GM23338 (cell line): Measurements from ENCODE around the gene XRN1.

Experiments used
- CREB1 ChIP-seq: fragments of 250-450 bp; sonication (Bioruptor Pico); IDR thresholded peaks from 2 replicates; pipeline ENCODE4 v1.5.0; 2020; ENCODE audit warnings: low read depth, mild to moderate bottlenecking, moderate library complexity
- CTCF ChIP-seq, 2 experiments: fragments of 200-600 bp in 1 of 2; sonication (generic) in 1 of 2; conservative IDR thresholded peaks; 2 replicates each; pipeline versions ENCODE4 v1.5.1 to v1.6.1; 2016 to 2017; ENCODE audit warnings: antibody characterized with exemption in 2 of 2, low read depth in 2 of 2, mild to moderate bottlenecking in 2 of 2, moderate library complexity in 1 of 2
- ETS1 ChIP-seq: IDR thresholded peaks from 2 replicates; pipeline ENCODE4 v1.6.1; 2016; ENCODE audit warnings: antibody characterized with exemption
- EZH2 ChIP-seq: fragments of 200-600 bp; sonication (generic); IDR thresholded peaks from one replicate; pipeline ENCODE4 v1.8.0; 2017; ENCODE audit warnings: antibody characterized with exemption, mild to moderate bottlenecking, low read depth; ENCODE audit not compliant: unreplicated experiment
- EZH2phosphoT487 ChIP-seq: fragments of 200-600 bp; sonication (generic); IDR thresholded peaks from one replicate; pipeline ENCODE4 v1.8.1; 2018; ENCODE audit warnings: antibody characterized with exemption; ENCODE audit not compliant: unreplicated experiment
- JUNB ChIP-seq: IDR thresholded peaks from one replicate; pipeline ENCODE4 v1.6.1; 2016; ENCODE audit warnings: antibody characterized with exemption; ENCODE audit not compliant: unreplicated experiment
- NANOG ChIP-seq: IDR thresholded peaks from 2 replicates; pipeline ENCODE4 v1.6.1; 2016; ENCODE audit warnings: antibody characterized with exemption, borderline replicate concordance
- POLR2AphosphoS5 ChIP-seq: IDR thresholded peaks from 2 replicates; pipeline ENCODE4 v1.6.1; 2016; ENCODE audit warnings: antibody characterized with exemption, low read depth
- STAT1 ChIP-seq: IDR thresholded peaks from one replicate; pipeline ENCODE4 v1.6.1; 2016; ENCODE audit warnings: antibody characterized with exemption; ENCODE audit not compliant: unreplicated experiment
- ZNF114 ChIP-seq: fragments of 250-450 bp; sonication (Bioruptor Pico); IDR thresholded peaks from 2 replicates; pipeline ENCODE4 v1.5.0; 2020; ENCODE audit warnings: mild to moderate bottlenecking, moderate library complexity
- ZNF331 ChIP-seq: fragments of 250-450 bp; sonication (Bioruptor Pico); IDR thresholded peaks from 2 replicates; pipeline ENCODE4 v1.5.0; 2020; ENCODE audit warnings: low read depth, mild to moderate bottlenecking, moderate library complexity
- TF ChIP-seq, protein P1 (sequence below): IDR thresholded peaks from one replicate; pipeline ENCODE4 v1.6.1; 2018; ENCODE audit warnings: antibody characterized with exemption; ENCODE audit not compliant: unreplicated experiment

- no peak for TF ChIP-seq CTCF (conservative IDR thresholded peaks at IDR 0.05; ENCODE audit: low read depth in 2 of 2)
- TF ChIP-seq EZH2 = no peak
- TF ChIP-seq POLR2AphosphoS5 = no peak
- no peak for TF ChIP-seq EZH2phosphoT487
- no peak for TF ChIP-seq JUNB
- TF ChIP-seq, protein P1, sequence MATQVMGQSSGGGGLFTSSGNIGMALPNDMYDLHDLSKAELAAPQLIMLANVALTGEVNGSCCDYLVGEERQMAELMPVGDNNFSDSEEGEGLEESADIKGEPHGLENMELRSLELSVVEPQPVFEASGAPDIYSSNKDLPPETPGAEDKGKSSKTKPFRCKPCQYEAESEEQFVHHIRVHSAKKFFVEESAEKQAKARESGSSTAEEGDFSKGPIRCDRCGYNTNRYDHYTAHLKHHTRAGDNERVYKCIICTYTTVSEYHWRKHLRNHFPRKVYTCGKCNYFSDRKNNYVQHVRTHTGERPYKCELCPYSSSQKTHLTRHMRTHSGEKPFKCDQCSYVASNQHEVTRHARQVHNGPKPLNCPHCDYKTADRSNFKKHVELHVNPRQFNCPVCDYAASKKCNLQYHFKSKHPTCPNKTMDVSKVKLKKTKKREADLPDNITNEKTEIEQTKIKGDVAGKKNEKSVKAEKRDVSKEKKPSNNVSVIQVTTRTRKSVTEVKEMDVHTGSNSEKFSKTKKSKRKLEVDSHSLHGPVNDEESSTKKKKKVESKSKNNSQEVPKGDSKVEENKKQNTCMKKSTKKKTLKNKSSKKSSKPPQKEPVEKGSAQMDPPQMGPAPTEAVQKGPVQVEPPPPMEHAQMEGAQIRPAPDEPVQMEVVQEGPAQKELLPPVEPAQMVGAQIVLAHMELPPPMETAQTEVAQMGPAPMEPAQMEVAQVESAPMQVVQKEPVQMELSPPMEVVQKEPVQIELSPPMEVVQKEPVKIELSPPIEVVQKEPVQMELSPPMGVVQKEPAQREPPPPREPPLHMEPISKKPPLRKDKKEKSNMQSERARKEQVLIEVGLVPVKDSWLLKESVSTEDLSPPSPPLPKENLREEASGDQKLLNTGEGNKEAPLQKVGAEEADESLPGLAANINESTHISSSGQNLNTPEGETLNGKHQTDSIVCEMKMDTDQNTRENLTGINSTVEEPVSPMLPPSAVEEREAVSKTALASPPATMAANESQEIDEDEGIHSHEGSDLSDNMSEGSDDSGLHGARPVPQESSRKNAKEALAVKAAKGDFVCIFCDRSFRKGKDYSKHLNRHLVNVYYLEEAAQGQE = no peak
- no peak for TF ChIP-seq CREB1 (CRISPR knock-in tag)
- TF ChIP-seq STAT1 = no peak
- TF ChIP-seq NANOG = no peak
- no peak for TF ChIP-seq ZNF114 (CRISPR knock-in tag)
- no peak for TF ChIP-seq ZNF331 (CRISPR knock-in tag)
- no peak for TF ChIP-seq ETS1
These were observed 178.1 kb downstream of the XRN1 start for GRCh38 chr3:142269767-142270166.
